Hepatocyte (in vitro differentiated cells): Measurements from ENCODE around the gene ITGA1. TPM values are rescaled to one million over a fixed set of nuclear protein-coding genes. Genes with fewer than 3 reads are reported as not detected.

Experiments used
- DNase-seq: peaks from one replicate; pipeline ENCODE4 v3.0.0-alpha.2; 2016; ENCODE audit warnings: low spot score
- H2AFZ ChIP-seq: fragments of 200-600 bp; sonication (generic); 2 replicates; pipeline ENCODE4 v1.6.0; 2016; ENCODE audit warnings: antibody characterized with exemption, mild to moderate bottlenecking
- H3K27ac ChIP-seq: fragments of 200-600 bp; sonication (generic); 2 replicates; pipeline ENCODE4 v1.5.1; 2016; ENCODE audit warnings: mild to moderate bottlenecking
- H3K27me3 ChIP-seq: fragments of 200-600 bp; sonication (generic); 2 replicates; pipeline ENCODE4 v1.6.1; 2016
- H3K36me3 ChIP-seq: fragments of 200-600 bp; sonication (generic); replicated peaks from 2 replicates; pipeline ENCODE4 v1.5.1; 2016; ENCODE audit warnings: low read depth; ENCODE audit not compliant: insufficient read depth
- H3K4me1 ChIP-seq: fragments of 200-600 bp; sonication (generic); 2 replicates; pipeline ENCODE4 v1.5.1; 2016; ENCODE audit warnings: mild to moderate bottlenecking, moderate library complexity; ENCODE audit not compliant: insufficient read depth
- H3K4me2 ChIP-seq: fragments of 200-600 bp; sonication (generic); 2 replicates; pipeline ENCODE4 v1.6.0; 2016
- H3K4me3 ChIP-seq: fragments of 200-600 bp; sonication (generic); 2 replicates; pipeline ENCODE4 v1.5.1; 2016; ENCODE audit warnings: mild to moderate bottlenecking
- H3K79me2 ChIP-seq: fragments of 200-600 bp; sonication (generic); 2 replicates; pipeline ENCODE4 v1.6.0; 2017; ENCODE audit warnings: mild to moderate bottlenecking
- H3K9me2 ChIP-seq: fragments of 200-600 bp; sonication (generic); replicated peaks from 2 replicates; pipeline ENCODE4 v1.6.0; 2017; ENCODE audit warnings: mild to moderate bottlenecking; ENCODE audit not compliant: insufficient read depth
- H3K9me3 ChIP-seq: fragments of 200-600 bp; sonication (generic); 2 replicates; pipeline ENCODE4 v1.5.1; 2016; ENCODE audit warnings: low read depth, mild to moderate bottlenecking
- H4K20me1 ChIP-seq: fragments of 200-600 bp; sonication (generic); 2 replicates; pipeline ENCODE4 v1.6.0; 2016; ENCODE audit warnings: mild to moderate bottlenecking; ENCODE audit not compliant: insufficient read depth, poor library complexity, severe bottlenecking
- EZH2 ChIP-seq: fragments of 200-600 bp; sonication (generic); IDR thresholded peaks from 2 replicates; pipeline ENCODE4 v1.6.1; 2016; ENCODE audit warnings: antibody characterized with exemption, mild to moderate bottlenecking, borderline replicate concordance
- EZH2phosphoT487 ChIP-seq: fragments of 200-600 bp; sonication (generic); IDR thresholded peaks from one replicate; pipeline ENCODE4 v1.6.1; 2018; ENCODE audit warnings: antibody characterized with exemption, mild to moderate bottlenecking, low read depth, moderate library complexity; ENCODE audit not compliant: unreplicated experiment, severe bottlenecking
- WGBS: methylation state at CpG from one replicate; pipeline ENCODE4 v1.1.6; 2016; ENCODE audit warnings: low lambda C conversion rate; ENCODE audit errors: missing lambda C conversion rate; 5-methylcytosine and 5-hydroxymethylcytosine counted together
- polyA plus RNA-seq: library from polyadenylated mRNA; unstranded; fragments of >200 nt; fragmentation: Nextera tagmentation; extraction: Ambion mirVana; gene quantifications from 2 replicates; pipeline ENCODE4 v1.2.1, GENCODE V29; 2016
- total RNA-seq: library from RNA; depleted of rRNA; stranded (reverse); fragments of >200 nt; gene quantifications from 2 replicates; pipeline ENCODE4 v1.2.3, GENCODE V29; 2014
- TF ChIP-seq, protein P1 (sequence below): fragments of 200-600 bp; sonication (generic); IDR thresholded peaks from 2 replicates; pipeline ENCODE4 v1.5.1; 2016; ENCODE audit warnings: antibody characterized with exemption, mild to moderate bottlenecking; ENCODE audit not compliant: poor library complexity

The ITGA1 gene
- total and polyA plus RNA-seq, 2 experiments from 2014 or later: 15.0 to 40.3 TPM

DNA sequence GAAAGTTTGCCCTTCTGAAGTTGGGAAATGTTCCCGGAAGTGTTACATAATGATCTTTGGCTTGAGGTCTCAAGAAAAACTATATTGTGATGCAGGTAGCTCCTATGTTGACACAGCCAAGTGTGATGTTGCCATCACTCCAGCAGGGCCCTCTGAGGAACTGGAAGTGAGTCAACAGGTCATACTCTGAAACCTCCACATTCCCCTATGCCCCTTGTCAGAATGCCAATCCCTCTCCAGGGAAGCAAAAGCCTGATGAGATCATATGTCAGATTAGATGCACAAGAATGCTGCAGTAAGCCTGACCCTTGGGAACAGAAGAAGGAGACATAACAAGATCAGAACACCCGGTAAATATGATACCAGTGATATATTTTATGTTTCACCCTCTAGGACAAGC, 134.7 kb downstream of the ITGA1 start:
- no peaks in the 10 kb centered on the region for H3K79me2 ChIP-seq
- no peak overlapping the region for H3K27ac ChIP-seq
- peak; percentile 57 for DNase-seq
- no peaks in the 10 kb centered on the region for H3K9me3 ChIP-seq
- WGBS: 79% methylated on average over 2 of the region's 2 CpGs
- H2AFZ ChIP-seq: no peak overlapping the region
- no peaks in the 10 kb centered on the region for H3K4me1 ChIP-seq
- H3K4me2 ChIP-seq: no peak overlapping the region
- H3K9me2 ChIP-seq: no peaks in the 10 kb centered on the region
- TF ChIP-seq, protein P1, sequence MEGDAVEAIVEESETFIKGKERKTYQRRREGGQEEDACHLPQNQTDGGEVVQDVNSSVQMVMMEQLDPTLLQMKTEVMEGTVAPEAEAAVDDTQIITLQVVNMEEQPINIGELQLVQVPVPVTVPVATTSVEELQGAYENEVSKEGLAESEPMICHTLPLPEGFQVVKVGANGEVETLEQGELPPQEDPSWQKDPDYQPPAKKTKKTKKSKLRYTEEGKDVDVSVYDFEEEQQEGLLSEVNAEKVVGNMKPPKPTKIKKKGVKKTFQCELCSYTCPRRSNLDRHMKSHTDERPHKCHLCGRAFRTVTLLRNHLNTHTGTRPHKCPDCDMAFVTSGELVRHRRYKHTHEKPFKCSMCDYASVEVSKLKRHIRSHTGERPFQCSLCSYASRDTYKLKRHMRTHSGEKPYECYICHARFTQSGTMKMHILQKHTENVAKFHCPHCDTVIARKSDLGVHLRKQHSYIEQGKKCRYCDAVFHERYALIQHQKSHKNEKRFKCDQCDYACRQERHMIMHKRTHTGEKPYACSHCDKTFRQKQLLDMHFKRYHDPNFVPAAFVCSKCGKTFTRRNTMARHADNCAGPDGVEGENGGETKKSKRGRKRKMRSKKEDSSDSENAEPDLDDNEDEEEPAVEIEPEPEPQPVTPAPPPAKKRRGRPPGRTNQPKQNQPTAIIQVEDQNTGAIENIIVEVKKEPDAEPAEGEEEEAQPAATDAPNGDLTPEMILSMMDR: no peak
- TF ChIP-seq EZH2 (no peak), EZH2phosphoT487 (no peak)
- H4K20me1 ChIP-seq: no peaks in the 10 kb centered on the region
- H3K4me3 ChIP-seq: no peak overlapping the region
- no peaks in the 10 kb centered on the region for H3K27me3 ChIP-seq
- no peaks in the 10 kb centered on the region for H3K36me3 ChIP-seq

DNA sequence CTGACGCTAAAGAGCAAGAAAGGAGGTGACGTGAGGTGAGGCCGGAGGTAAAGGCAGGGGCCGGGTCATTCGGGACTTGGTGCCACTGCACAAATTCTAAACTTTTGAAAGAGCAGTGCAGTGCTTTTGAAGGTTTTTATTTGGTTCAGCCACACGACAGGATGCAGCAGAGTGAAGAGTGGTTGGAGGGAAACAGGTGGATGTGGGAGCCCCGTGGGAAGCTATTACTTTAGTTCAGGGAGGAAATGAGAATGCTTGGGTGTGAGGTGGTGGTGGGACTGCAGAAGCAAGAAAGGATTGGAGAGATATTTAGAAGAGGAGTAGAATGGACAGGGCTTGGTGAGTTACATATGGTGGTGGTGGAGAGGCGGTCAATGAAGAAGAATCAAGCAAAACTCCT, 136.7 kb downstream of the ITGA1 start:
- Histone ChIP-seq H3K79me2 (no peaks in the 10 kb centered on the region), H3K9me2 (no peaks in the 10 kb centered on the region), H4K20me1 (no peaks in the 10 kb centered on the region), H2AFZ (no peak overlapping the region), H3K4me3 (no peak overlapping the region), H3K27me3 (no peaks in the 10 kb centered on the region), H3K36me3 (no peaks in the 10 kb centered on the region), H3K4me2 (no peak overlapping the region), H3K9me3 (no peaks in the 10 kb centered on the region), H3K4me1 (no peaks in the 10 kb centered on the region), H3K27ac (no peak overlapping the region)
- no peak for DNase-seq
- no peak for TF ChIP-seq EZH2phosphoT487
- no peak for TF ChIP-seq EZH2
- TF ChIP-seq, protein P1: no peak
- WGBS: over 99% methylated on average over 8 of the region's 8 CpGs

DNA sequence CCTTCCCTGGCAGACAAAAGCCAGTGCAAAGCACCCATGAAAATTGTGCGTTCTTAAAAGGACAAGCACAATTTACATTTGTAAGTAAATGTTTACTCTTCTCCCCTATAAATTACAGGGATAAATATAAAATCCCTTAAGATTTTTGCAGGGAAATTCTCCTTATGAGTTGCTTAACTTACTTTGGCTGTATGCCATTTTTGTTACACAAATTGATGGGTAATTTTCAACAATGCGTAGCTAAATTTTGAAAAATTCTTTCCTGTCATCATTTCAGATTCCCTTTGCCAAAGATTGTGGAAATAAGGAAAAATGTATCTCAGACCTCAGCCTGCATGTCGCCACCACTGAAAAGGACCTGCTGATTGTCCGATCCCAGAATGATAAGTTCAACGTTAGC, 137.3 kb downstream of the ITGA1 start:
- Histone ChIP-seq H3K4me3 (no peak overlapping the region), H3K4me1 (no peaks in the 10 kb centered on the region), H3K27me3 (no peaks in the 10 kb centered on the region), H3K4me2 (no peak overlapping the region), H2AFZ (no peak overlapping the region), H3K9me3 (no peaks in the 10 kb centered on the region), H4K20me1 (no peaks in the 10 kb centered on the region), H3K36me3 (no peaks in the 10 kb centered on the region), H3K79me2 (no peaks in the 10 kb centered on the region), H3K27ac (no peak overlapping the region), H3K9me2 (no peaks in the 10 kb centered on the region)
- TF ChIP-seq EZH2 (no peak), EZH2phosphoT487 (no peak)
- TF ChIP-seq, protein P1: no peak
- 65% methylated on average over 5 of the region's 5 CpGs for WGBS
- no peak for DNase-seq

DNA sequence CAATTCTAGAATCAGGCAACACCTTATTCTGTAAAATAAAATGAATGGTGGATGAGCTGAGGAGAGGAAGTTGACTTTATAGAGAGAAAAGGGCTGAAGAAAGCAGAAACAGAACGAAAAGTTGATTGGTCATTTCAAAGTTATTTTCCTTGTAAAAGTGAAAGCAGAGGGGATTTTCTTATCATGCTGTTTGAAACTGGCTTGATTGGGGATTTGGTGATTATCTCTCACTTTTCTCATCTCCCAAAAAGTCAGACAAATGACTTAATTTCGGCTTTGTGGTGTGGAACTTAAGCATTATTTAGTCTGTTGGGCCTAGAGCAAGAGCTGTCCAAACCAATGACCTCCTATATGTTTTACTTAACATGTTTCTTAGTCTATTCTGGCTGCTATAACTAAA, 141.0 kb downstream of the ITGA1 start:
- Histone ChIP-seq H4K20me1 (no peaks in the 10 kb centered on the region), H3K4me3 (no peak overlapping the region), H3K4me2 (no peak overlapping the region), H3K9me3 (no peaks in the 10 kb centered on the region), H3K27me3 (no peaks in the 10 kb centered on the region), H2AFZ (no peak overlapping the region), H3K36me3 (no peaks in the 10 kb centered on the region), H3K9me2 (no peaks in the 10 kb centered on the region), H3K4me1 (no peaks in the 10 kb centered on the region), H3K27ac (peak overlapping the region; percentile 21), H3K79me2 (no peaks in the 10 kb centered on the region)
- DNase-seq: no peak
- 47% methylated on average over 2 of the region's 2 CpGs for WGBS
- TF ChIP-seq EZH2phosphoT487 (no peak), EZH2 (no peak)
- TF ChIP-seq, protein P1: no peak
